Fibroblast of lung (primary cell): ENCODE results near the gene CMSS1. TPM values are rescaled to one million over a fixed set of nuclear protein-coding genes. Genes with fewer than 3 reads are reported as not detected.

Experiments
- DNase-seq, 2 donors: peaks; one replicate each; pipeline versions ENCODE4 v3.0.0 to v3.0.0-alpha.2; 2010; ENCODE audit warnings: low read depth in 2 of 2
- H2AFZ ChIP-seq: 2 replicates; pipeline ENCODE4 v1.5.1; 2012; ENCODE audit warnings: low read length, control low read depth, inconsistent platforms
- H3K27ac ChIP-seq: 2 replicates; pipeline ENCODE4 v1.5.1; 2011; ENCODE audit warnings: low read length, control low read depth; ENCODE audit not compliant: insufficient read depth
- H3K27me3 ChIP-seq: 2 replicates; pipeline ENCODE4 v1.5.1; 2011; ENCODE audit warnings: mild to moderate bottlenecking, low read length; ENCODE audit not compliant: control insufficient read depth, insufficient read depth
- H3K36me3 ChIP-seq: 2 replicates; pipeline ENCODE4 v1.5.1; 2011; ENCODE audit warnings: low read length; ENCODE audit not compliant: control insufficient read depth, insufficient read depth
- H3K4me1 ChIP-seq: 2 replicates; pipeline ENCODE4 v1.5.1; 2011; ENCODE audit warnings: low read length; ENCODE audit not compliant: control insufficient read depth, insufficient read depth; ENCODE audit errors: extremely low read depth
- H3K4me2 ChIP-seq: 2 replicates; pipeline ENCODE4 v1.5.1; 2011; ENCODE audit warnings: low read length, control low read depth; ENCODE audit not compliant: insufficient read depth; ENCODE audit errors: extremely low read depth
- H3K4me3 ChIP-seq, 4 experiments: fragments of 200-600 bp in 1 of 4; sonication (generic) in 1 of 4; replicated peaks in 1 of 4; 2 replicates each; pipeline ENCODE4 v1.5.1; 2011 to 2016; ENCODE audit warnings: low read length in 4 of 4, low read depth in 3 of 4, mild to moderate bottlenecking in 3 of 4, control low read depth in 2 of 4, inconsistent platforms in 1 of 4, mixed read lengths in 1 of 4; ENCODE audit not compliant: insufficient read depth in 1 of 4; ENCODE audit errors: control extremely low read depth in 1 of 4
- H3K79me2 ChIP-seq: 2 replicates; pipeline ENCODE4 v1.5.1; 2012; ENCODE audit warnings: mild to moderate bottlenecking, low read length, inconsistent platforms; ENCODE audit not compliant: control insufficient read depth, insufficient read depth
- H3K9ac ChIP-seq: 2 replicates; pipeline ENCODE4 v1.5.1; 2011; ENCODE audit warnings: mild to moderate bottlenecking, low read length, control low read depth; ENCODE audit not compliant: insufficient read depth
- H3K9me3 ChIP-seq: 2 replicates; pipeline ENCODE4 v1.5.1; 2012; ENCODE audit warnings: low read depth, low read length; ENCODE audit not compliant: control insufficient read depth, insufficient read depth
- H4K20me1 ChIP-seq: 2 replicates; pipeline ENCODE4 v1.5.1; 2011; ENCODE audit warnings: low read length; ENCODE audit not compliant: control insufficient read depth, insufficient read depth; ENCODE audit errors: extremely low read depth
- EZH2 ChIP-seq: IDR thresholded peaks from 2 replicates; pipeline ENCODE4 v1.5.1; 2012; ENCODE audit warnings: low read length, control low read depth, mild to moderate bottlenecking; ENCODE audit errors: missing control alignments
- polyA plus RNA-seq, 2 donors: library from polyadenylated mRNA; depleted of rRNA in 1 of 2; stranded (reverse) in 1 of 2; unstranded in 1 of 2; fragments of >200 nt; gene quantifications; 2 replicates each; pipeline ENCODE4 v1.2.1, GENCODE V29; 2011 to 2012; ENCODE audit warnings: missing spikeins in 1 of 2
- total RNA-seq: library from RNA; depleted of rRNA; stranded (reverse); fragments of >200 nt; gene quantifications from 2 replicates; pipeline ENCODE4 v1.2.1, GENCODE V29; 2014
- TF ChIP-seq, protein P1 (sequence below), 2 donors: IDR thresholded peaks in 1 of 2; conservative IDR thresholded peaks in 1 of 2; 1 replicate in 1 of 2; 2 replicates in 1 of 2; pipeline ENCODE4 v1.5.1; 2011 to 2012; ENCODE audit warnings: low read length in 2 of 2, control low read depth in 1 of 2, inconsistent platforms in 1 of 2, low read depth in 1 of 2, mild to moderate bottlenecking in 1 of 2

Gene CMSS1
- total and polyA plus RNA-seq, 2 donors (not counting 1 experiment from before 2014, with no cell fraction given): 6.9 to 13.2 TPM

GRCh38 chr3:99982650-99983049 is 165.0 kb downstream of the CMSS1 start:
- Histone ChIP-seq H3K4me1 (no peaks in the 10 kb centered on the region), H4K20me1 (no peaks in the 10 kb centered on the region), H3K9ac (no peak overlapping the region), H3K27ac (no peak overlapping the region), H3K4me3 (no peak overlapping the region), H3K9me3 (no peaks in the 10 kb centered on the region), H2AFZ (no peak overlapping the region), H3K4me2 (no peak overlapping the region), H3K79me2 (no peaks in the 10 kb centered on the region), H3K27me3 (no peaks in the 10 kb centered on the region), H3K36me3 (no peaks in the 10 kb centered on the region)
- TF ChIP-seq EZH2: no peak
- TF ChIP-seq, protein P1, sequence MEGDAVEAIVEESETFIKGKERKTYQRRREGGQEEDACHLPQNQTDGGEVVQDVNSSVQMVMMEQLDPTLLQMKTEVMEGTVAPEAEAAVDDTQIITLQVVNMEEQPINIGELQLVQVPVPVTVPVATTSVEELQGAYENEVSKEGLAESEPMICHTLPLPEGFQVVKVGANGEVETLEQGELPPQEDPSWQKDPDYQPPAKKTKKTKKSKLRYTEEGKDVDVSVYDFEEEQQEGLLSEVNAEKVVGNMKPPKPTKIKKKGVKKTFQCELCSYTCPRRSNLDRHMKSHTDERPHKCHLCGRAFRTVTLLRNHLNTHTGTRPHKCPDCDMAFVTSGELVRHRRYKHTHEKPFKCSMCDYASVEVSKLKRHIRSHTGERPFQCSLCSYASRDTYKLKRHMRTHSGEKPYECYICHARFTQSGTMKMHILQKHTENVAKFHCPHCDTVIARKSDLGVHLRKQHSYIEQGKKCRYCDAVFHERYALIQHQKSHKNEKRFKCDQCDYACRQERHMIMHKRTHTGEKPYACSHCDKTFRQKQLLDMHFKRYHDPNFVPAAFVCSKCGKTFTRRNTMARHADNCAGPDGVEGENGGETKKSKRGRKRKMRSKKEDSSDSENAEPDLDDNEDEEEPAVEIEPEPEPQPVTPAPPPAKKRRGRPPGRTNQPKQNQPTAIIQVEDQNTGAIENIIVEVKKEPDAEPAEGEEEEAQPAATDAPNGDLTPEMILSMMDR (conservative IDR thresholded peaks at IDR 0.05 in 1 of 2, IDR thresholded peaks at IDR 0.05 in 1 of 2; ENCODE audit: low read depth in 1 of 2, low read length in 2 of 2): no peak
- DNase-seq: no peak

- H3K79me2 ChIP-seq: no peaks in the 10 kb centered on the region
- TF ChIP-seq EZH2: no peak
- TF ChIP-seq, protein P1 (conservative IDR thresholded peaks at IDR 0.05 in 1 of 2, IDR thresholded peaks at IDR 0.05 in 1 of 2; ENCODE audit: low read depth in 1 of 2, low read length in 2 of 2): no peak
- H4K20me1 ChIP-seq: no peaks in the 10 kb centered on the region
- H3K36me3 ChIP-seq: no peaks in the 10 kb centered on the region
- H3K4me1 ChIP-seq: no peaks in the 10 kb centered on the region
- DNase-seq: peak in 1 of 2 donors; percentile 48
- no peaks in the 10 kb centered on the region for H3K27me3 ChIP-seq
- no peaks in the 10 kb centered on the region for H3K9me3 ChIP-seq
- H3K4me2 ChIP-seq: no peak overlapping the region
- no peak overlapping the region for H3K4me3 ChIP-seq
- H3K9ac ChIP-seq: no peak overlapping the region
- H3K27ac ChIP-seq: no peak overlapping the region
- H2AFZ ChIP-seq: no peak overlapping the region
These were observed 166.5 kb downstream of the CMSS1 start for GRCh38 chr3:99984139-99984538.

DNA sequence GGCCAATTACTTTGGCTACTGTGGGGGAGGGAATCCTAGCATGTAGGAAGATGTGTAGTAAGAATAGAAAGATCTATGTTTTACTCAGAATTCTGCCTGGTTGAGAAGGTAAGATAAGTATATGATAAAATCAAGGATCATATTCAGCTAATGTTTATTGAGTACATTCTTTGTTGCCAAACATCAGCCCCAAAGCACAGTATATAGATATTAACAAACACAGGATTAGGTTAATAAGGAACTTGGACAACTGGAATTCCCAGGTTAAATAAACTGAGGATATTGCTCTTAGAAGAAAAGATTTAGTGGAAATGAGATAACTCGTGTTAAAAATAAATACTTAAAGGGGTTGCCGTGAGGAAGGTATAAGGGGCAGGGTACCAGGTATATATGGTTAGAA is 167.0 kb downstream of the CMSS1 start:
- Histone ChIP-seq H3K9ac (no peak overlapping the region), H3K9me3 (no peaks in the 10 kb centered on the region), H3K36me3 (no peaks in the 10 kb centered on the region), H2AFZ (no peak overlapping the region), H3K27ac (no peak overlapping the region), H4K20me1 (no peaks in the 10 kb centered on the region), H3K4me3 (no peak overlapping the region), H3K79me2 (no peaks in the 10 kb centered on the region), H3K4me1 (no peaks in the 10 kb centered on the region), H3K4me2 (no peak overlapping the region), H3K27me3 (no peaks in the 10 kb centered on the region)
- no peak for DNase-seq
- TF ChIP-seq, protein P1 (conservative IDR thresholded peaks at IDR 0.05 in 1 of 2, IDR thresholded peaks at IDR 0.05 in 1 of 2; ENCODE audit: low read depth in 1 of 2, low read length in 2 of 2): no peak
- TF ChIP-seq EZH2: no peak
